ENCODE measurements around the gene KCNJ2.
A peak's percentile ranks its signal among the peaks of the same experiment; 100 is the strongest.

Gene KCNJ2

DNA sequence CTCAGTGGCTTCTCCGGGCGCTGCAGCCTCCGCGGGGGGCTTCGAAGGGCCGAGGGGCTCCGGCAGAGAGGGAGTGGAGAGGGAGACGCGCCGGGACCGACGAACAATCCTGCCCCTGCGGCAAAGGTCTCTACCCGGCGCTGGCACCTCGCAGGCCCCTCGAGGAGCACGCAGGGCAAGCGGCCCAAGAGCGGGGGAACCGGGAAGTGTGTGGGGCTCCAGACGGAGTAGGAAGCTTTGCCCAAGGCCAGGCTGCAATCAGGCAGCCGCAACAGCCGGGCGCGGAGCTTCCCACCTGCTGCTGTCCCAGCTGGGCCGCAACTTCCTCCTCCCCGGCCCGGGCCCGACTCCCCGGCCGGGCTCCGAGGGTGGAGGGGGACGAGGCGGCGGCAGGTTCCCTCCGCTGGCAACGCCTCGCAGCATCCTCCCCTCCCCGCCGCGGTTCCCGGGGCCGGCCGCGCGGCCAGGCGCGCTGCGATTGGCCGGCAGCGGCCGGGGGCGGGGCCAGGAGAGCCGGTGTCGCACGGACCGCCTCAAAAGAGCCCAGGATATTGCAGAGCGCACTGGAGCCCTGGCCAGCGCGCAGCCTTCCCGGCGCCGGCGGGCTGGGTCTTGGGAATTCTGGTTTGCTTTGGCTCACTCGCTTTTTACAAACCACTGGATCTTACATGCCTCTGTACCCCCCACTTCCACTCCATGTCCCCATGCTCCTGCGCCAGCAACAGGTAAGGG, at the start of gene KCNJ2:
Gene KCNJ2 (plus strand): TSS at position 556 of the 732 bp plus-strand sequence. CDS start 5,508 bp downstream, outside the sequence.
- DNase-seq: peak; percentile 45

DNA sequence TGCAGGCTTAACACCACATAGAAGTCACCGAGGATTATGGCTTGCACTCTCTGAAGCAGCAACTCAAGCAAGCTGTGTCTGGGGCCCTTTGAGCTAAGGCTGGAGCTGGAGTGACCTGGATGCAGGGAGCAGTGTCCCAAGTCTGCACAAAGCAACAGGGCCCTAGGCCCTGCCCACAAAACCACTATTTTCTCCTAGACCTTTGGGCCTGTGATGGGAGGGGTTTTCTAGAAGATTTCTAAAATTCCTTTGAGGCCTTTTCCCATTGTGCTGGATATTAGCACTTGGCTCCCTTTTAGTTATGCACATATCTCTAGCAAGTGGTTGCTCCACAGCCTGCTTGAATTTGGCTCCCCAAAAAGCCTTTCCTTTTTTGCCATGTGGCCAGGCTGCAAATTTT, 49.8 kb upstream of the KCNJ2 start:
- no peak for DNase-seq

DNA sequence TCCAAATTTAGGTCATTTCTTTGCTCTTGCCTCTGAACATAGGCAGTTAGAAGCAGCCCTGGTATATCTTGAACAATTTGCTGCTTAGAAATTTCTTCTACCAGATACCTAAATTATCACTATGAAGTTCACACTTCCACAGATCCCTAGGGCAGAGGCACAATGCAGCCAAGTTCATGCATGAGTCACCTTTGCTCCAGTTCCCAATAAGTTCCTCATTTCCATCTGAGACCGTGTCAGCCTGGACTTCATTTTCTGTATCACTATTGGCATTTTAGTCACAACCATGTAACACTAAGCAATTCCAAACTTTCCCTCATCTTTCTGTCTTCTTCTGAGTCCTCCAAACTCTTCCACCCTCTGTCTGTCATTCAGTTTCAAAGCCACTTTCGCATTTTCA, 49.3 kb upstream of the KCNJ2 start:
- DNase-seq: no peak

DNA sequence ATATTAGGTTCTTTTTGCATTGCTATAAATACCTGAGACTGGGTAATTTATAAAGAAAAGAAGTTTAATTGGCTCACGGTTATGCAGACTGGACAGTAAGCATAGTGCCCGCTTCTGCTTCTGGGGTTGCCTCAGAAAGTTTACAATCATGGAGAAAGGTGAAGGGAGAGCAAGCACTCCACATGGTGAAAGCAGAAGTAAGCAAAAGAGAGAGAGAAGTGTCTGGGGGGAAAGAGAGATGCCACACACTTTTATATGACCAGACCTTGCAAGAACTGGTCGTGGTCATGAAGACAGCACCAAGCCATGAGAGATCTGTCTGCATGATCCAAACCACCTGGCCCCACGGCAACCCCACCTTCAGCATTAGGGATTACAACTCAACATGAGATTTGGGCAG, 48.9 kb upstream of the KCNJ2 start:
- DNase-seq: no peak

DNA sequence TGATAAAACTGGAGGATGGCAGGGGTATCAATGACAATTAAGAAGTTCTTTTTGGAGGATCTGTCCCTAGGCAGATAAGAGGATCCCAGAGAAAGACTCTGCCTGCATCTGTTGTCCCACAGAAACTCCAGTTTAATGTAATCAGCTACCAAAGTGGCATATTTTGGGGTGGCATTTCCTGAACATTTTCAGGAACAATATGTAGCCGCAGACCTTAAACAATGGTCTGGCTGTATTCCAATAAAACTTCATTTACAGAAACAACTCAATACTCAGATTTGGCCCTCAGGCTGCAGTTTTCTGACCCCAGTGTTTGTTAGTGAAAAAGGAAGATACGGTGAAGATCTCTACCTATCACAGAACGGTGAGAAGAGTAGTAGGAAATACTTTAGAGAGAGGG, 48.2 kb upstream of the KCNJ2 start:
- no peak for DNase-seq

DNA sequence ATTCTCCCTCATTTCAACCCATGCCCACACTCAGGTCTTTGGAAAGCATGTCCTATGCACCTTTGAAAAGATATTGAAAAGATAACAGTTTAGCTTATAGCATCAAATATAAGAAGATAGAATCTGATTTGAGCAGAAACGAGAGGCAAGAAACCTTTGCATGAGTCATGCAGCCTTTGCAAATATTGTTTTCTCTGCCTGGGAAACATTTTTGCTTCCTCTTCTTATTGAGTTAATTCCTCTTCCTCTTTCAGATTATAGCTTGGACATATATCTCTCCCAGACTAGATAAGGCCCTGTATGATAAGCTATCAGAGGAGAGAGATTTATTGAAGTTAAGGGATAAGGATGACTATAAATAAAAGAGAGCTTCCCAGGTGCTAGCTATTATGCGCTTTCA, 46.1 kb upstream of the KCNJ2 start:
- no peak for DNase-seq

DNA sequence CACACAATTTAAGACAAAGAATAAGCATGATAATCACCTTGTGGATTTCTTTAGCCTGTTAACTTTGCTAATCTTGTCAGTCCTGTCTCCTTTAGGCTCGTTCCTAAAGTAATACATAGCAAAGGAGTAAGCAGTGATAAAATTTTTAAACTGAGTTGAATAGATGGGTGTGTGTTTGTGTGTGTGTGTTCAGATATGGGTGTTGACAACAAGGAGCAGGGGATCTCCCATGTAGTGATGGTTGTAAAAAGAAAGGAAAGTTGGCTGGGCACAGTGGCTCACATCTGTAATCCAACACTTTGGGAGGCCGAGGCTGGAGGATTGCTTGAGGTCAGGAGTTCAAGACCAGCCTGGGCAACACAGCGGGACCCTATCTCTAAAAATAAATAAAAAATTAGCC, 44.6 kb upstream of the KCNJ2 start:
- no peak for DNase-seq

DNA sequence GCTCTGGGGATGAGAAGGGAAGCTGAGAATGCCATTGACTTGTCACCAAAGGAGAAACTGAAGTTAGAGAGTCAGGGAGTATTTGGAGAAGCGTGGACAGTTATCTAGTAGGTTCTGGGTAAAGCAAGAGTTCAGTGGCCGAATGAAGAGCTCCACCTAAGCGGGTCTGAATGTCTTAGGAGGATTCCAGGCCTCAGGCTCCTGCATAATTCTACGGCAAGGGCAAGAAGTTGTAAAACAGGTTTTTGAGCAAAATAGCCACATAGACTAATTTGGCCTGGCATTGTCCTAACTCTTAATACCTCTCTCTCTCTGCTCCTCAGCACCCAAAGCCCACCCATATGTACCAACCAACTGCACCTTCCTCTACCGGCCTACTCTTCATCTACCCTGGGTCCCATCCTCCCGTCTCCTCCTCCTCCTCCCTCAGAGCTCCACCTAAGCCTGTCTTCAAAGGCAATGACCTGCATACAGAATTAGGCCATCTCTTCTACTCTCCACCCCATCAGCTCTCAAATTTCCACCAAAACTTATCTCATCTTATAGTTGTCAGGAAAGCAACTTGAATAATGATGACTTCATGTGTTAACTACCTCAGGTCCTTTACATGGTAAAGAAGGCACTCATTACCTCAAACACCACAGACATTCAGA, 42.0 kb upstream of the KCNJ2 start:
- no peak for DNase-seq

DNA sequence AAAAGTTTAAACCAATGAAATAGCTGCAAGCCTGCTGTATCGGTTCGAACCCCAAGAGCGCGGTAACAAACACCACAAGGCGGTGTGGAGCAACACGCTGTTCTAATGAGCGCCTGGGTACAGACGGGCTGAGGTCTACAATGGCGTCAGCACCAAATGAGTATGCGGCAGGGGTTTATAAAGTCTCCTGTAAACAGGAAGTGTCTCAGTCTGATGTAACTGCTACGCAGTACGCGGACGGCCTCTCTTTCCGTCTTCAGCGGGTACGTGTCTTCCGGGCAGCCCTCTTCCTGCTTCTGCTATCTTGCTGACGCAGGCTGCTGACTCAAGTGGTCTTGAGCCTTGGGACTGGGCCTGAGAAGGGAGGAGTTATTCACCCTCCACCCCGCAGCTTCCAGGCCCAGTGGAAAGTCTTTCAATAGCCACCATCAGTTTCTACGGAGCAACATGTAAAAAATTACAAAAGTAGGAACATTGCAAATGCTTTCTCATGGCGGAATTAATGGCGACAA, 40.5 kb upstream of the KCNJ2 start:
- DNase-seq: no peak

DNA sequence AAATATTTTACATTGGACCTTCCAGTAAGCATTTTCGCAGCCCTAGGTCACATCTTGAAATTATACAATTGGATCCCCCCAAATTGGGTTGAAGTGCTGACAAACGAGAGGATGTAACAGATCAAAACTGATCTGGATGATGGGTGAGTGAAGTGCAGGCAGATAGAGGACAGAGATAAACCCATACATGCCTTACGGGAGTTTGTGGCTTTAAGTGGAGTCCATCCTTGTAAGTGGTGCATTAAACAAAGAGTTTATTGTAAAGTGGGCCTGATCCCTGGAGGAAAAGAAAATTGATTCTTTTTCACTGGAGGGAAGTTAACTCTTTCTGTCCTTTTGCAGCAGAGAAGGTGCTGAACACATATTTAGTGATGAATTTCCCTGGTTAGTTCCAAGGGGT, 39.0 kb upstream of the KCNJ2 start:
- DNase-seq: no peak

DNA sequence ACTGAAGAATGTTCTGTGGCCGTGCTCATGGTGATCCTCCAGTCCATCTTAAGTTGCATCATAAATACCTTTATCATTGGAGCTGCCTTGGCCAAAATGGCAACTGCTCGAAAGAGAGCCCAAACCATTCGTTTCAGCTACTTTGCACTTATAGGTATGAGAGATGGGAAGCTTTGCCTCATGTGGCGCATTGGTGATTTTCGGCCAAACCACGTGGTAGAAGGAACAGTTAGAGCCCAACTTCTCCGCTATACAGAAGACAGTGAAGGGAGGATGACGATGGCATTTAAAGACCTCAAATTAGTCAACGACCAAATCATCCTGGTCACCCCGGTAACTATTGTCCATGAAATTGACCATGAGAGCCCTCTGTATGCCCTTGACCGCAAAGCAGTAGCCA, 36.8 kb upstream of the KCNJ2 start:
- DNase-seq: no peak

DNA sequence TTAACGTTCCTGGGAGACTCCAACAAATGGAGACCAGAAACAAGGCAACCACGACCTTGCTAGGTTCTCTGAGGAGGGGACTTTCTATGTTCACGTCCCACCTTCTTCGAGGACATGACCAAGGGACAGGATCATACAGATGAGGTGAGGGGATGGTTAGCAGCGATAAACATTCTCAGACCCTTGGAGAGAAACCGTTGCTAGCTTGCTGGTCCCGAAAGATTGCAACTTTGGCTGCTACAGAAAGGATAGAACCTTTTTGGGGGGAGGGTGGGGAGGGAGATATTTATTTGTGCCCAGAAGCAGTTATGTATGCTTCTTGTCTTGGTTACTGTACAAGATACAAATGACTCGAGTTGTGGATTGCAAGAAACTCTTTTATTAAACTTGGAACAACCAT, 35.3 kb upstream of the KCNJ2 start:
- no peak for DNase-seq

DNA sequence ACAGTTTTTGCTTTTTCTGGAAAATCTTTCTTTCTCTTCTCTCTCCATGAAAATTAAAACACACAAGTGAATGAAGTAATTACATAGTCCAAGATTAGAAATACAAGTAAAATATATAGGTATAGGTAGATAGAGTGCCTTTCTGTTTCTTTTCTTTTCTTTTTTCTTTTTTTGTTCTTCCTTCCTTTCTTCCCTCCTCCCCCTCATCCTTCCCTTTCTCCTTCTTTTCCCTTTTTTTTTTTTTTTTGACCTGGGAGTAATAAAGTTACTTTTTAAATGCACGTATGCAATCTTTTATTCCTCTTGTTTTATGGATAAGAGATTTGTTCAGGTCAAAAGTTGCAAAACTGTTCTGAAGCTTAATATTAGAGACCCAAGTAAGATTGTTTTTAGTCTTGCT, 34.6 kb upstream of the KCNJ2 start:
- no peak for DNase-seq

DNA sequence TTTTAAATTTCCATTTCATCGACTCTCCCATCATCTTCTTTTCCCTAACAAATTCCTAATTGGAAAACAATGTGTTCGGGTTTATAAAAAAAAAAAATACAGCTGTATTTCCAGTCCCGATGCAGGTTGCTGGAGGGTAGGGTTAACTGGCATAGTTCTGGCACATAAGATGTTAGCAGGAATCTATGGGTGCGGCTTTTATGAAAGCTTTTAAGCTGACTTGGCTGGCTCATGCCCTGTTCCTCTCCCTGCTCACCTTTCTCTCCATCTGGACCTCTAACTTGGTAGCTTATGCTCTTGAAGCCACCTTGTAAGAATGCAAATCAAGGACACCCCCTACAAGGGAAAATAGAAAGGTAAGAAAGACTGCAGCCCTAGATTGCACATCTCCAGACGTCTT, 33.2 kb upstream of the KCNJ2 start:
- no peak for DNase-seq

DNA sequence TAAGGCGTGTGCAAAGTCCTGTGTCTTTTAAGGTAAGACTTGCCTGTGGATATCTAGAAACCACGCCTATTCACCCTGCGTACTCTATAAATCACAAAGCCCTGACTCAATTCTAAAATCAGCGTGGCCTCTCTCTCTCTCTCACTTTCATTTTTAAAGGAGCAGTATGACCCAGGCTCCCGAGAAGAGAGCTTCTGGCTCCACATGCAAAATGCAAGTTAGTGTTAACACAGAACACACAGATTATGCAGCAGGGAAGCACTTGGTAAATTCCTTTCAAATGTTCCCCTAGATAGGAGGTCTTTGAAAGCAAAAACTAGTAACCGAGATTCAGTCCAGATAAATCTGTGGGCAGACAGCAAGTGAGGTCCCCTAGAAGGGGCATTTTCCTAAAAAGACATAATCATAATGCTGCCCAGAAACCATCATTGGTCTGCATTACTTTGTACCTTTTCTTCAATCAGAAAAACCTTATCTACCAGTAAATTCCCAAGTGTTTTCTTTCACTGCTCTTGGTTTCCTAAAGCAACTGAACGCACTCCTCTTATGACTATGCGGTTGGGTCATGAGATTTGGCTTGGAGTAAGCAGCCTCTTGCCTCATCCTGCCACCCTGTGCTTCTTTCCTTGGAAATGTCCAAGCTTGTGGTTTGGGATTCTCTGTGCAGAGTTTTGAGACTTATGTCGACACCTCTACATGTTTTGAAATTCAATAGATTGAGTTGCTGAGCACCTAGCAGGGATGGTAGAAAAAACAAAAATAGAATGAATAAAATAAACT, 31.7 kb upstream of the KCNJ2 start:
- no peak for DNase-seq

DNA sequence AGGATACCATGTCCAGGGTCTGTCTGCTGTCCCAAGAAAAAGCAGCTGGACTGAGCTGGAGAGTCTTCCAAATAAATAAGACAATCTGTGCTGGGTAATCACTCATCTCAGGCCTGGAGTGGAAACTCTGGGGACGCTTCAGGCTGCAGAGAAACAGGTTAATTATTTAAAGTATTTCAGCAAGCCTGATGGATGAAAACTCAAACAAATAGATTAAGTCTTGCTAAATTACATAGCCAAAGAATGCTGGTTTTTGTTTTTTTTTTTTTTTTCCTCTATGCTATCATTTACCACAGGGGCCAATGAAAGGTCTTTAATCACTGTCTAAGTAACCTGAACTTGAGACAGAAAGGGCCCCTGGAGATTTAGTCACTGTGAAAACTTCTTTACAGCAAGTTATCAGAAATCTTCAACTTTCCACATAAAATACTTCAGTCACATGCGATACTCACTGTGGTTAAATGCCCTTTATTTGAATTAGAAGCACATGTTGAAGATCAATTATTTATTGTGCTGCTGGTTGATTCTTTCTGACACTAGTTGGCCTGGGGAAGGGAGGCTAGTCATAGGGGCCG, 31.0 kb upstream of the KCNJ2 start:
- DNase-seq: no peak

DNA sequence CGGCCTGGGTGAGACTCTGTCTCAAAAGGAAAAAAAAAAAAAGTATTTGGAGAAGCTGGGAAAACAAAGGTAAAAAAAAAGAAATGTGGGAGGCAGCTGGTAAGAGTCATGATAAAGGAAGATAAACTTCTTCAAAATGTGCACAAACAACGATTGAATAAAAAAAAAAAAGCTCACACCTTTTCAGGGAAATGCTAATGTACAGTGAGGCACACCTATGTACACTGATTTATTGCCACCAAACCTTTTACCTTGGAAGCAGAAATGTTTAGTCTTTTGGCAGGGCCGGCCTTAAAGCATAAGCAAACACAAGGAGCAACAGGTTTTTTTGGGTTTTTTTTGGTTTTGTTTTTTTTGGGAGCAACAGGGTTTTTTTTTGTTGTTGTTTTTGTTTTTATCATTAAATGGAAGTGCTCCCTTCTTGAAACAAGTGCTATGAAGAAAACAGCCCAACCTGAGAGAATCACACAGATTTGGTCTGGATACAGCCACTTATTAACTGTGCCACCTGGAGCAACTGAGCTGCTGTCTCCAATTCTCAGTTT, 29.8 kb upstream of the KCNJ2 start:
- DNase-seq: no peak

DNA sequence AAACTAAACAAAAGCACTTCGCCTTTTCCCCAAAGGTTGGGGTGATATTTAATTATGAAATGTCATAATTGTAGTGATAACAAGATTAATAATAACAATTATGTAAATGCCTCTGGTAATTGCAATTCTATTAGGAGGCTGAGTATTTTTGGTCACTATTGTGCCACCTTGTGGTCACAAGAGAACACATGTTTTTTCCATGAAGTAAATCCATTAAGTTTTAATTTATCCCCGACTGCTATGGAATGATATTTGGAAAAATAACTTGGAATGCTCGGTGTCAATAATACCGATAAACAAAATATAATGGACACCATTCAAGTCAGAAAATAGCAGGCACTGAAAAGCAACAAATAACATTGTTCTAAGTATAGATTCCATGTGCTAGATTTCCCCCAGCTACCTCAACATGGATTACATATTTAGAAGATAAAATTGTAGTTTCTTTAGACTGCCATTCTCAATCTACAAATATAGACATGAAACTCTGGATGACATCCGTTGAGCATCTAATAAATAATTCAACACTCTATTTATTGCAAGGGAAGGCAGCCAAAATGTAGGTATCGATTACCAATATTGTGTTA, 25.0 kb upstream of the KCNJ2 start:
- DNase-seq: no peak

DNA sequence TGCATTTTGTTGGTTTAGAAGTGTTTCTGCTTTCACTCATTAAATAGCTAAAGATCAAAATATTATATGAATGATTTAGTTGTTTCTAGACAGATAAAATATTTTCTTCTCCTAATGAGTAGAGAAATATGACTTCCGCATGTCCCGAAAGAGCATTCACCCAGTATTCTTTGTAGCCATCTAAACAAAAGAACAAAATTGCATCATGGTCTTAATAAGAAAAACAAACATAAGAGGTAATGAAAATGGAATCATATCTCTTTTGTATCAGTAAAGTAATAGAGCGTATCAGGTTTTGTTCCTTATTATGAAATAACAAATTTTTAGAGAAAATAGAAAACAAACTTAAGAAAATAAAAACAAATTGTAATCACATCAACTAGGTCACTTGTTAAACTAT, 16.1 kb upstream of the KCNJ2 start:
- no peak for DNase-seq

DNA sequence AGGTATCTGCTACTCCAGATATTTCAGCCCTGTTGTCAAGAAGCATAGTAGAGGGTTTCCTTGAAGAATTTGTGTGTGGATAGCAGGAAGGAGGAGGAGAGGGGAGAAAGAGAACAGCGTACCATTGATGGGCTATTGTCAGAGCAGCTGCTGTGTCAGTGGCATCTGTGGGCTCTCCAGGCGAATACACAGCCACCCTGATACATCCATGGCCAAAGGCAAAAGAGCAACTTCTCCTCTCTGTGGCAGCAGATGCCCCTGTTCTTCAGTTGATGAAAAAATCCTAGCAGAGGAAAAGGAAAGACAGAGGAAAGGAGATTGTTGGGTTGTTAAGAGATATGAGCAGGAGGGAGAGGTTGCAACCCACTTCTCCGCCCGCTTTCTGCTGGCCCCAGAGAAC, 12.2 kb upstream of the KCNJ2 start:
- no peak for DNase-seq

DNA sequence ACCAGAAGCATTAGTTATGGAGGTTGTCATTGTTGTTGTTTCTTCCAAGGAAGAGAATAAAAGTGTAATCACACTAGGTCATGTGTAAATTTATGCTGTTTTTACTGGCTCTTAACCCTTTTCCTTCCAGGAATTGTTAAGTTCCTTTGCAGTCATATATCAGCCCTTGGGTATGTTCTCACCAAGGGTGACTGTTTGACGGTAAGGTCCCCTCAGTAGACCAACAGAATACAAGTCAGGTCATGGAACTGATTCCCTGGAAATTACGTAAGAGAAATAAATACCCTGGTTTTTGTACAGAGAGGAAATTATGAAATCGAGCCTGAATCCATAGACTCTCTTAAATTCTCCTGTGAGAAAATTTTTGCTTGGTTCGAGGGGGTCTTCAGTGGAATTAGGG, 11.2 kb upstream of the KCNJ2 start:
- DNase-seq: no peak

DNA sequence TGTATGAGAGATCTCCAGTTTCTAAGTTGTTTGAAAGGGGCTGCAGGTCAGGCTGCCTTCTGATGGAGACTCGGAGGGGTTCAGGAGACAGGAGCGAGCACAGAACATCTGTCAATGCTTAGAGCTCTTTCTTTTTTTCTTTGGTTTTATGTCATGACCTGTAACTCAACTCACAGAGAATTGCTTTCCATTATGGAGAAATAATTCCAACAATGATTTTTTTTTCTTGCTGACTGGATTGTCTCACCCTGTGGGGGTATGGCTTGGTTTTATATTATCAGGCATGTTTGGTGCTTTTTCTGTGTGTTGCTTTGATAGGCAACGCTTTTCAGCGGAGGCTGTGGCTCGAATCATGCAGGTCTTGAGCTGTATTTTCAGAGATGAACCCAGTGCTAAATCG, 10.7 kb upstream of the KCNJ2 start:
- DNase-seq: no peak

DNA sequence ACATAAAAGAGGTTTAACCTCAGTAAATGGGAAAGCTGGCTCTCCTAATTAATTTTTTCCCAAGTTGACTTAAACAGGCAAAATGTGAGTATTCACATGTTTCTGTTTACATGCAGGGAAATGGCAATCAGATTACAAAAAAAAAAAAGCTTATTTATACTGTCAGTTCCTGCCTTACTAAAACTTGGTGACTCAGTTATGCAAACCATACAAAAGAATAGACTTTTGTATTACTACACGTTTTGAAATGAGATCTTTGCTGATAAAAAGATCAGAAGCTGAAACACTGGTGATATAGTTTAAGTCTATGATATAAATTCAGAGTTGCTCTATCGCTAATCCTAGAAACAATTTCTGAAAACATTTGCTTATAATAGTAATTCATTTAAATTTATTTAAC, 9.4 kb upstream of the KCNJ2 start:
- no peak for DNase-seq
